Neural cell (in vitro differentiated cells): ENCODE measurements around the gene FOXE1.
A peak's percentile ranks its signal among the peaks of the same experiment; 100 is the strongest.

ENCODE experiments used
- CTCF ChIP-seq: fragments of 450-650 bp; IDR thresholded peaks from 2 replicates; pipeline ENCODE4 v1.5.1; 2014; ENCODE audit warnings: antibody characterized with exemption, mild to moderate bottlenecking, moderate library complexity; ENCODE audit not compliant: poor library complexity, severe bottlenecking
- EZH2 ChIP-seq: fragments of 200-600, 300-800 bp; shearing (Covaris generic), sonication (generic); IDR thresholded peaks from 2 replicates; pipeline ENCODE4 v1.6.1; 2014; ENCODE audit warnings: antibody characterized with exemption, low read length, borderline replicate concordance, mild to moderate bottlenecking; ENCODE audit not compliant: insufficient read depth, poor library complexity, severe bottlenecking
- POLR2AphosphoS5 ChIP-seq: IDR thresholded peaks from 2 replicates; pipeline ENCODE4 v1.6.1; 2012
- RAD21 ChIP-seq: fragments of 450-650 bp; conservative IDR thresholded peaks from 2 replicates; pipeline ENCODE4 v1.6.1; 2014; ENCODE audit warnings: antibody characterized with exemption, mild to moderate bottlenecking, moderate library complexity
- SMC3 ChIP-seq: fragments of 450-650 bp; conservative IDR thresholded peaks from 2 replicates; pipeline ENCODE4 v1.6.1; 2014; ENCODE audit warnings: antibody characterized with exemption, mild to moderate bottlenecking, moderate library complexity; ENCODE audit not compliant: poor library complexity

GRCh38 chr9:97852001-97852398, 1.0 kb upstream of the FOXE1 start:
- TF ChIP-seq CTCF (no peak), POLR2AphosphoS5 (no peak), SMC3 (no peak), EZH2 (peak; percentile 24), RAD21 (no peak)
